ENCODE data around the gene IL9.
A peak's percentile ranks its signal among the peaks of the same experiment; 100 is the strongest.

- TF ChIP-seq, protein P1, sequence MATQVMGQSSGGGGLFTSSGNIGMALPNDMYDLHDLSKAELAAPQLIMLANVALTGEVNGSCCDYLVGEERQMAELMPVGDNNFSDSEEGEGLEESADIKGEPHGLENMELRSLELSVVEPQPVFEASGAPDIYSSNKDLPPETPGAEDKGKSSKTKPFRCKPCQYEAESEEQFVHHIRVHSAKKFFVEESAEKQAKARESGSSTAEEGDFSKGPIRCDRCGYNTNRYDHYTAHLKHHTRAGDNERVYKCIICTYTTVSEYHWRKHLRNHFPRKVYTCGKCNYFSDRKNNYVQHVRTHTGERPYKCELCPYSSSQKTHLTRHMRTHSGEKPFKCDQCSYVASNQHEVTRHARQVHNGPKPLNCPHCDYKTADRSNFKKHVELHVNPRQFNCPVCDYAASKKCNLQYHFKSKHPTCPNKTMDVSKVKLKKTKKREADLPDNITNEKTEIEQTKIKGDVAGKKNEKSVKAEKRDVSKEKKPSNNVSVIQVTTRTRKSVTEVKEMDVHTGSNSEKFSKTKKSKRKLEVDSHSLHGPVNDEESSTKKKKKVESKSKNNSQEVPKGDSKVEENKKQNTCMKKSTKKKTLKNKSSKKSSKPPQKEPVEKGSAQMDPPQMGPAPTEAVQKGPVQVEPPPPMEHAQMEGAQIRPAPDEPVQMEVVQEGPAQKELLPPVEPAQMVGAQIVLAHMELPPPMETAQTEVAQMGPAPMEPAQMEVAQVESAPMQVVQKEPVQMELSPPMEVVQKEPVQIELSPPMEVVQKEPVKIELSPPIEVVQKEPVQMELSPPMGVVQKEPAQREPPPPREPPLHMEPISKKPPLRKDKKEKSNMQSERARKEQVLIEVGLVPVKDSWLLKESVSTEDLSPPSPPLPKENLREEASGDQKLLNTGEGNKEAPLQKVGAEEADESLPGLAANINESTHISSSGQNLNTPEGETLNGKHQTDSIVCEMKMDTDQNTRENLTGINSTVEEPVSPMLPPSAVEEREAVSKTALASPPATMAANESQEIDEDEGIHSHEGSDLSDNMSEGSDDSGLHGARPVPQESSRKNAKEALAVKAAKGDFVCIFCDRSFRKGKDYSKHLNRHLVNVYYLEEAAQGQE (IDR thresholded peaks at IDR 0.05; ENCODE audit: low read depth), result peak; percentile 42; the same call in 1 of the 2 replicates
- TF ChIP-seq EP300 (IDR thresholded peaks at IDR 0.05; ENCODE audit: borderline replicate concordance) (no peak), YY1 (IDR thresholded peaks at IDR 0.05; ENCODE audit: low read depth) (no peak), EGR1 (IDR thresholded peaks at IDR 0.05) (no peak), MAX (IDR thresholded peaks at IDR 0.05) (no peak), RAD21 (IDR thresholded peaks at IDR 0.05; ENCODE audit: low read depth) (no peak), CREB1 (IDR thresholded peaks at IDR 0.05; ENCODE audit: low read depth) (no peak), CEBPB (IDR thresholded peaks at IDR 0.05) (no peak), TAF1 (IDR thresholded peaks at IDR 0.05; ENCODE audit: low read depth) (no peak), FOXM1 (IDR thresholded peaks at IDR 0.05; ENCODE audit: borderline replicate concordance, low read depth) (no peak), TEAD4 (IDR thresholded peaks at IDR 0.05) (no peak), NFIC (IDR thresholded peaks at IDR 0.05) (no peak)
- TF ChIP-seq, protein P2, sequence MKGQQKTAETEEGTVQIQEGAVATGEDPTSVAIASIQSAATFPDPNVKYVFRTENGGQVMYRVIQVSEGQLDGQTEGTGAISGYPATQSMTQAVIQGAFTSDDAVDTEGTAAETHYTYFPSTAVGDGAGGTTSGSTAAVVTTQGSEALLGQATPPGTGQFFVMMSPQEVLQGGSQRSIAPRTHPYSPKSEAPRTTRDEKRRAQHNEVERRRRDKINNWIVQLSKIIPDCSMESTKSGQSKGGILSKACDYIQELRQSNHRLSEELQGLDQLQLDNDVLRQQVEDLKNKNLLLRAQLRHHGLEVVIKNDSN (IDR thresholded peaks at IDR 0.05), result no peak
These were observed at the start of gene IL9 for GRCh38 chr5:135895474-135896006.

Data from Ishikawa (cell line).